ENCODE measurements around the gene KCNC3. TPM values are rescaled to one million over a fixed set of nuclear protein-coding genes. Genes with fewer than 3 reads are reported as not detected.

KCNC3 gene
- total and polyA plus RNA-seq, 2 donors (not counting 3 experiments of a cell fraction or from before 2014, with no cell fraction given): 0.22 to 0.91 TPM

DNA sequence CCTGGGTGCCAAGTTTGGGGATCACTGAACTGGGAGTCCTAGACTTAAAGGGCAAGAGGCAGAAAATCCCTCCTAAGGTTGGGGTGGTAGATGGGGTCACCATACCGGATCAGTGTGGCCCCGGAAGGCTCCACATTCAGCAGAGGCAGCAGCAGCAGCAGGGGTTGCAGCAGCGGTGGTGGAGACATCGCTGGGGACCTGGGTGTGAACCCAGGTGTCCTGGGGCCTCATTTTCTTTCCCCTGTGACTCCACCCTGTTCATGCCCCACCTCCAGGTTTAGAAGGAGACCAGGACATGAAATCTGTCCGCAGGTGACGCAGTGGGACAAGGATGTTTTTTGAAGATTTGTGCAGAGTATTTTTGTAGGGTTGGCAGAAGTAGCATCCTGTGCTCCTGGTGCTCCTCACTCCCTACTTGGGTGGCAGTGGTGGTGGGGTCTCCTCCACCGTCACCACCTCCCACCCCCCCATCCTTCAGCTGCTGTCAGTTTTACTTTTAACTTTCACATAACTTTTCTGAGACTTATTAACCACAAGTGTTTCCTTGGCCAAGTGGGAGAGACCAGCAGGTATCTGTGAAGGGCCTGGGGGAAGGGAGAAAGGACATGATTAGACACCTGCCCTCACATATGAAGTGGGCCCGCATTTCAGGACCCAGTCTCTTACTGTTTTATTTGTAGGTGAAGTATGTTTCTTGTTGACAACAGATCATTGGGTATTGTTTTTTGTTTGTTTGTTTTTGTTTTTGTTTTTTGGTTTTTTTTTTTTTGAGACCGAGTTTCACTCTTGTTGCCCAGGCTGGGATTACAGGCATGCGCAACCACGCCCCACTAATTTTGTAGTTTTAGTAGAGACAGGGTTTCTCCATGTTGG, 36.5 kb upstream of the KCNC3 start, which contains the start of gene NAPSA:
NAPSA (minus strand) TSS at position 206 of the 873 bp plus-strand sequence; CDS start at position 188, 18 bp downstream.
- FAIRE-seq: no peak
- Histone ChIP-seq H3K9me1 (replicated peaks; ENCODE audit: control insufficient read depth, extremely low read depth, insufficient read depth, low read length) (no peaks in the 10 kb centered on the region), H3K27ac (ENCODE audit: insufficient read depth, low read depth, low read length) (no peak within 1 kb of the TSS), H2AFZ (ENCODE audit: low read depth, low read length) (no peak within 1 kb of the TSS), H3K4me2 (ENCODE audit: insufficient read depth, low read length) (no peak within 1 kb of the TSS), H3K4me1 (ENCODE audit: control insufficient read depth, extremely low read depth, insufficient read depth, low read length) (peaks cover 5% of the 10 kb centered on the region), H3K9ac (replicated peaks; ENCODE audit: extremely low read depth, insufficient read depth, low read length) (no peak within 1 kb of the TSS), H3K9me3 (replicated peaks; ENCODE audit: control insufficient read depth, insufficient read depth, low read length) (no peaks in the 10 kb centered on the region), H3K79me2 (ENCODE audit: control insufficient read depth, insufficient read depth, low read length) (no peaks in the 10 kb centered on the region), H3K27me3 (ENCODE audit: control insufficient read depth in 2 of 2, insufficient read depth in 2 of 2, low read length in 2 of 2) (no peaks in the 10 kb centered on the region), H4K20me1 (replicated peaks; ENCODE audit: control insufficient read depth, extremely low read depth, insufficient read depth, low read length) (no peaks in the 10 kb centered on the region), H3K4me3 (replicated peaks in 1 of 3; ENCODE audit: insufficient read depth in 1 of 3, low read depth in 1 of 3, low read length in 3 of 3) (no peak within 1 kb of the TSS), H3K36me3 (ENCODE audit: control insufficient read depth in 2 of 2, extremely low read depth in 1 of 2, insufficient read depth in 2 of 2, low read length in 2 of 2) (no peaks in the 10 kb centered on the region)
- ChIA-PET POLR2A (no interaction called here), CTCF (interaction anchor here (2.1 to 5.5 kb wide), 3 partner anchors 8 to 98 kb away, joined by 12 to 144 read pairs (median 88); no protein-coding TSS in a partner anchor)
- BruUV-seq (replicated peaks): no TSS peak
- DNase-seq (ENCODE audit: low read depth, low spot score): no peak
- no peak for TF ChIP-seq POLR2A (IDR thresholded peaks at IDR 0.05; ENCODE audit: low read depth, low read length)
- TF ChIP-seq, protein P1, sequence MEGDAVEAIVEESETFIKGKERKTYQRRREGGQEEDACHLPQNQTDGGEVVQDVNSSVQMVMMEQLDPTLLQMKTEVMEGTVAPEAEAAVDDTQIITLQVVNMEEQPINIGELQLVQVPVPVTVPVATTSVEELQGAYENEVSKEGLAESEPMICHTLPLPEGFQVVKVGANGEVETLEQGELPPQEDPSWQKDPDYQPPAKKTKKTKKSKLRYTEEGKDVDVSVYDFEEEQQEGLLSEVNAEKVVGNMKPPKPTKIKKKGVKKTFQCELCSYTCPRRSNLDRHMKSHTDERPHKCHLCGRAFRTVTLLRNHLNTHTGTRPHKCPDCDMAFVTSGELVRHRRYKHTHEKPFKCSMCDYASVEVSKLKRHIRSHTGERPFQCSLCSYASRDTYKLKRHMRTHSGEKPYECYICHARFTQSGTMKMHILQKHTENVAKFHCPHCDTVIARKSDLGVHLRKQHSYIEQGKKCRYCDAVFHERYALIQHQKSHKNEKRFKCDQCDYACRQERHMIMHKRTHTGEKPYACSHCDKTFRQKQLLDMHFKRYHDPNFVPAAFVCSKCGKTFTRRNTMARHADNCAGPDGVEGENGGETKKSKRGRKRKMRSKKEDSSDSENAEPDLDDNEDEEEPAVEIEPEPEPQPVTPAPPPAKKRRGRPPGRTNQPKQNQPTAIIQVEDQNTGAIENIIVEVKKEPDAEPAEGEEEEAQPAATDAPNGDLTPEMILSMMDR (IDR thresholded peaks at IDR 0.05; ENCODE audit: extremely low read depth in 1 of 2, insufficient read depth in 1 of 2, low read depth in 1 of 2, low read length in 2 of 2): no peak
- TF ChIP-seq JUN (IDR thresholded peaks at IDR 0.05; ENCODE audit: borderline replicate concordance, insufficient read depth, insufficient read length, low read depth): no peak
- TF ChIP-seq POLR2AphosphoS5 (IDR thresholded peaks at IDR 0.05; ENCODE audit: insufficient read depth, low read depth, low read length): no peak
- dilution Hi-C loops (cut with MboI; ENCODE audit: extremely low pct_ligation_motif_present, low sequenced_read_pairs) (no loop called here), intact Hi-C loops (cut with micrococcal nuclease) (no loop called here)

Measured in endothelial cell of umbilical vein (primary cell).